ENCODE results near the gene OR51G1.

Gene OR51G1

DNA sequence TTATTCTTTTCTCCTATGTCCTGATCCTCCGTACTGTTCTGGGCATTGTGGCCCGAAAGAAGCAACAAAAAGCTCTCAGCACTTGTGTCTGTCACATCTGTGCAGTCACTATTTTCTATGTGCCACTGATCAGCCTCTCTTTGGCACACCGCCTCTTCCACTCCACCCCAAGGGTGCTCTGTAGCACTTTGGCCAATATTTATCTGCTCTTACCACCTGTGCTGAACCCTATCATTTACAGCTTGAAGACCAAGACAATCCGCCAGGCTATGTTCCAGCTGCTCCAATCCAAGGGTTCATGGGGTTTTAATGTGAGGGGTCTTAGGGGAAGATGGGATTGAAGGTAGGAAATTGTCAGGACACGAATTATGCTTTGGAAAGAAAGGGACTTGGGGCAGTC lies 41.6 kb downstream of the OR51G1 start:
- Histone ChIP-seq H3K27me3 (ENCODE audit: insufficient read depth, poor library complexity, severe bottlenecking) (no peaks in the 10 kb centered on the region), H3K27ac (replicated peaks) (no peak overlapping the region), H3K4me3 (replicated peaks; ENCODE audit: insufficient read depth, low read length) (no peak overlapping the region)
- TF ChIP-seq, protein P1, sequence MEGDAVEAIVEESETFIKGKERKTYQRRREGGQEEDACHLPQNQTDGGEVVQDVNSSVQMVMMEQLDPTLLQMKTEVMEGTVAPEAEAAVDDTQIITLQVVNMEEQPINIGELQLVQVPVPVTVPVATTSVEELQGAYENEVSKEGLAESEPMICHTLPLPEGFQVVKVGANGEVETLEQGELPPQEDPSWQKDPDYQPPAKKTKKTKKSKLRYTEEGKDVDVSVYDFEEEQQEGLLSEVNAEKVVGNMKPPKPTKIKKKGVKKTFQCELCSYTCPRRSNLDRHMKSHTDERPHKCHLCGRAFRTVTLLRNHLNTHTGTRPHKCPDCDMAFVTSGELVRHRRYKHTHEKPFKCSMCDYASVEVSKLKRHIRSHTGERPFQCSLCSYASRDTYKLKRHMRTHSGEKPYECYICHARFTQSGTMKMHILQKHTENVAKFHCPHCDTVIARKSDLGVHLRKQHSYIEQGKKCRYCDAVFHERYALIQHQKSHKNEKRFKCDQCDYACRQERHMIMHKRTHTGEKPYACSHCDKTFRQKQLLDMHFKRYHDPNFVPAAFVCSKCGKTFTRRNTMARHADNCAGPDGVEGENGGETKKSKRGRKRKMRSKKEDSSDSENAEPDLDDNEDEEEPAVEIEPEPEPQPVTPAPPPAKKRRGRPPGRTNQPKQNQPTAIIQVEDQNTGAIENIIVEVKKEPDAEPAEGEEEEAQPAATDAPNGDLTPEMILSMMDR (IDR thresholded peaks at IDR 0.05; ENCODE audit: insufficient read depth, low read length) = no peak
- no peak for TF ChIP-seq POLR2AphosphoS5 (IDR thresholded peaks at IDR 0.05; ENCODE audit: low read depth)
- TF ChIP-seq, protein P2, sequence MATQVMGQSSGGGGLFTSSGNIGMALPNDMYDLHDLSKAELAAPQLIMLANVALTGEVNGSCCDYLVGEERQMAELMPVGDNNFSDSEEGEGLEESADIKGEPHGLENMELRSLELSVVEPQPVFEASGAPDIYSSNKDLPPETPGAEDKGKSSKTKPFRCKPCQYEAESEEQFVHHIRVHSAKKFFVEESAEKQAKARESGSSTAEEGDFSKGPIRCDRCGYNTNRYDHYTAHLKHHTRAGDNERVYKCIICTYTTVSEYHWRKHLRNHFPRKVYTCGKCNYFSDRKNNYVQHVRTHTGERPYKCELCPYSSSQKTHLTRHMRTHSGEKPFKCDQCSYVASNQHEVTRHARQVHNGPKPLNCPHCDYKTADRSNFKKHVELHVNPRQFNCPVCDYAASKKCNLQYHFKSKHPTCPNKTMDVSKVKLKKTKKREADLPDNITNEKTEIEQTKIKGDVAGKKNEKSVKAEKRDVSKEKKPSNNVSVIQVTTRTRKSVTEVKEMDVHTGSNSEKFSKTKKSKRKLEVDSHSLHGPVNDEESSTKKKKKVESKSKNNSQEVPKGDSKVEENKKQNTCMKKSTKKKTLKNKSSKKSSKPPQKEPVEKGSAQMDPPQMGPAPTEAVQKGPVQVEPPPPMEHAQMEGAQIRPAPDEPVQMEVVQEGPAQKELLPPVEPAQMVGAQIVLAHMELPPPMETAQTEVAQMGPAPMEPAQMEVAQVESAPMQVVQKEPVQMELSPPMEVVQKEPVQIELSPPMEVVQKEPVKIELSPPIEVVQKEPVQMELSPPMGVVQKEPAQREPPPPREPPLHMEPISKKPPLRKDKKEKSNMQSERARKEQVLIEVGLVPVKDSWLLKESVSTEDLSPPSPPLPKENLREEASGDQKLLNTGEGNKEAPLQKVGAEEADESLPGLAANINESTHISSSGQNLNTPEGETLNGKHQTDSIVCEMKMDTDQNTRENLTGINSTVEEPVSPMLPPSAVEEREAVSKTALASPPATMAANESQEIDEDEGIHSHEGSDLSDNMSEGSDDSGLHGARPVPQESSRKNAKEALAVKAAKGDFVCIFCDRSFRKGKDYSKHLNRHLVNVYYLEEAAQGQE (IDR thresholded peaks at IDR 0.05; ENCODE audit: insufficient replicate concordance, low read depth) = no peak
- no peak for TF ChIP-seq GABPA (IDR thresholded peaks at IDR 0.05; ENCODE audit: low read depth)
- TF ChIP-seq SPI1 (IDR thresholded peaks at IDR 0.05; ENCODE audit: borderline replicate concordance, low read depth) = no peak
- no peak for DNase-seq (ENCODE audit: low read depth in 1 of 2, low spot score in 1 of 2)

DNA sequence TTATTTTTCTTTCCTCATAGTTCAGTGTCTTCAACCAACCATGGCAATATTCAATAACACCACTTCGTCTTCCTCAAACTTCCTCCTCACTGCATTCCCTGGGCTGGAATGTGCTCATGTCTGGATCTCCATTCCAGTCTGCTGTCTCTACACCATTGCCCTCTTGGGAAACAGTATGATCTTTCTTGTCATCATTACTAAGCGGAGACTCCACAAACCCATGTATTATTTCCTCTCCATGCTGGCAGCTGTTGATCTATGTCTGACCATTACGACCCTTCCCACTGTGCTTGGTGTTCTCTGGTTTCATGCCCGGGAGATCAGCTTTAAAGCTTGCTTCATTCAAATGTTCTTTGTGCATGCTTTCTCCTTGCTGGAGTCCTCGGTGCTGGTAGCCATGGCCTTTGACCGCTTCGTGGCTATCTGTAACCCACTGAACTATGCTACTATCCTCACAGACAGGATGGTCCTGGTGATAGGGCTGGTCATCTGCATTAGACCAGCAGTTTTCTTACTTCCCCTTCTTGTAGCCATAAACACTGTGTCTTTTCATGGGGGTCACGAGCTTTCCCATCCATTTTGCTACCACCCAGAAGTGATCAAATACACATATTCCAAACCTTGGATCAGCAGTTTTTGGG lies 42.2 kb downstream of the OR51G1 start, which contains the start of gene OR51T1:
TSS of gene OR51T1 (plus strand) at position 41 of the 641 bp plus-strand sequence. CDS start at position 41, 0 bp downstream.
- H3K27me3 ChIP-seq (ENCODE audit: insufficient read depth, poor library complexity, severe bottlenecking) = no peaks in the 10 kb centered on the region
- H3K27ac ChIP-seq (replicated peaks) = no peak within 1 kb of the TSS
- no peak for TF ChIP-seq SPI1 (IDR thresholded peaks at IDR 0.05; ENCODE audit: borderline replicate concordance, low read depth)
- no peak for TF ChIP-seq POLR2AphosphoS5 (IDR thresholded peaks at IDR 0.05; ENCODE audit: low read depth)
- no peak for TF ChIP-seq GABPA (IDR thresholded peaks at IDR 0.05; ENCODE audit: low read depth)
- TF ChIP-seq, protein P1 (IDR thresholded peaks at IDR 0.05; ENCODE audit: insufficient read depth, low read length) = no peak
- TF ChIP-seq, protein P2 (IDR thresholded peaks at IDR 0.05; ENCODE audit: insufficient replicate concordance, low read depth) = no peak
- H3K4me3 ChIP-seq (replicated peaks; ENCODE audit: insufficient read depth, low read length) = no peak within 1 kb of the TSS
- no peak for DNase-seq (ENCODE audit: low read depth in 1 of 2, low spot score in 1 of 2)

DNA sequence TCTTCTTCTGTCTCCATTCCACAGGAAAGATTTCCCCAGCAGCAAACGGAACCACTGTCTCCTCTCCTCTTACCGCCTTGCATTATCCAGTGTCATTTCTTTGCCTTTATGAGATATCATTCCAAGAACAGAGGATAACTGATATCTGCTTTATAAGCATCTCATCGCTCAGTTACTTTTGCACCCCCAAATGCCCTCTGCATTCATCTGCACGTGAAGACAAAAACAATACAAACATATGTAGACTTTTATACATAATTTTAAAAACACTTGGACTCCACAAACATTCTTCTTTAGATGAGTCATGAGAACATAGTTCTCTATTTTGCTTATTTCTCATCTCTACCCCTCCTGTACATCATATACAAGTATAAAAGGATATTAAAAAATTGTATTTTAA lies 43.0 kb downstream of the OR51G1 start:
- no peak for DNase-seq (ENCODE audit: low read depth in 1 of 2, low spot score in 1 of 2)
- H3K27me3 ChIP-seq (ENCODE audit: insufficient read depth, poor library complexity, severe bottlenecking) = no peaks in the 10 kb centered on the region
- TF ChIP-seq SPI1 (IDR thresholded peaks at IDR 0.05; ENCODE audit: borderline replicate concordance, low read depth) (no peak), POLR2AphosphoS5 (IDR thresholded peaks at IDR 0.05; ENCODE audit: low read depth) (no peak), GABPA (IDR thresholded peaks at IDR 0.05; ENCODE audit: low read depth) (no peak)
- TF ChIP-seq, protein P1 (IDR thresholded peaks at IDR 0.05; ENCODE audit: insufficient read depth, low read length) = no peak
- TF ChIP-seq, protein P2 (IDR thresholded peaks at IDR 0.05; ENCODE audit: insufficient replicate concordance, low read depth) = no peak
- no peak overlapping the region for H3K27ac ChIP-seq (replicated peaks)
- no peak overlapping the region for H3K4me3 ChIP-seq (replicated peaks; ENCODE audit: insufficient read depth, low read length)

Measured in HL-60 (cell line).